Measurements from ENCODE around the gene PTOV1.

PTOV1 gene

GRCh38 chr19:49877020-49877878 lies 26.3 kb downstream of the PTOV1 start, which contains the start of the genes AKT1S1 and TBC1D17:
Gene AKT1S1, minus strand, starts transcription at chr19:49877355. Its CDS starts 4,060 bp downstream, at chr19:49873295.
Gene TBC1D17, plus strand, starts transcription at chr19:49877702. Its CDS starts 22 bp downstream, at chr19:49877724.
- peak; percentile 99 for DNase-seq

- peak; percentile 95 for DNase-seq
Observed at GRCh38 chr19:49877879-49878743, 27.2 kb downstream of the PTOV1 start.

DNA sequence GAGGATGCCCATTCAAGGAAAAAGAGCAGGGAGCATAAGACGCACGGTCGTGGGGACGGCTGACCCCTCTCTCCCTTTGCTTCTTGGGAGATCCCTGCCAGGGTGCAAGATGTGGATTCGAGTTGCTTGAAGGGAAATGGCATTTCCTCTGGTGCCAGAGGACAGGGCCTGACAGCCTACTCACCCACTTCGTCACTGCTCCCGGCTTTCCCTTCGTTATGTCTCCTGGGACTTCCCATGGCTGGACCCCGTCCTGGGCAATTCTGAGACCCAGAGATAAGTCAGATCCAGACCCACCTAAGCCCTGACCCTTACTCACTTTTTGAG lies 27.7 kb downstream of the PTOV1 start:
- DNase-seq, result no peak

DNA sequence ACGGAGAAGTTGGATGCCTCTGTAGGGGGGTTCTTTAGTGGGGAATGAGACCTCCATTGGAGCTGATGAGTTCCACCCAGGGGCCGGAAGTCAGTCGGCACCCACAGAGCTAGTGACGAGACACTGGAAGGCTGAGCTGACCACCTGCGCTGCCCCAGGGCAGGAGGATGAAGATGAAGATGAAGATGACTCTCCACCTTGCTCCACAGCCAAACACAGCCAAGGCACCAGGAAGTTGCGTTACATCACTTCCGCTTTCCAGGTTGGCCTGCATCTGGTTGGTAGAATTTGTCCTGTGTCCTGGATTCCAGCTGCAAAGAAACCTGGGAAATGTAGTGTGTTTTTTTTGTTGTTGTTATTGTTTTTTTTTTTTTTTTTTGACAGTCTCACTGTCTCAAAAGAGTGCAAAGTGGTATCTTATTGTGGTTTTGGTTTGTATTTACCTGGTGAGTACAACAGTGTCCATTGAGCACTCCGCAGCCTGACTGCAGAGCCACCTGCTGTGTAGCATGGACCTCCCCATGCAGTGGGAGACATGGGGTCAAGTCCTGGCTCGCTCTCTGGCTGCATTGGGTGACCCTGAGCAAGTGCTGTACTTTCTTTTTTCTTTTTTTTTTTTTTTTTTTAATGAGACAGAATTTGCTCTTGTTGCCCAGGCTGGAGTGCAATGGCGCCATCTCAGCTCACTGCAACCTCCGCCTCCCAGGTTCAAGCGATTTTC lies 28.4 kb downstream of the PTOV1 start:
- DNase-seq, result no peak

DNA sequence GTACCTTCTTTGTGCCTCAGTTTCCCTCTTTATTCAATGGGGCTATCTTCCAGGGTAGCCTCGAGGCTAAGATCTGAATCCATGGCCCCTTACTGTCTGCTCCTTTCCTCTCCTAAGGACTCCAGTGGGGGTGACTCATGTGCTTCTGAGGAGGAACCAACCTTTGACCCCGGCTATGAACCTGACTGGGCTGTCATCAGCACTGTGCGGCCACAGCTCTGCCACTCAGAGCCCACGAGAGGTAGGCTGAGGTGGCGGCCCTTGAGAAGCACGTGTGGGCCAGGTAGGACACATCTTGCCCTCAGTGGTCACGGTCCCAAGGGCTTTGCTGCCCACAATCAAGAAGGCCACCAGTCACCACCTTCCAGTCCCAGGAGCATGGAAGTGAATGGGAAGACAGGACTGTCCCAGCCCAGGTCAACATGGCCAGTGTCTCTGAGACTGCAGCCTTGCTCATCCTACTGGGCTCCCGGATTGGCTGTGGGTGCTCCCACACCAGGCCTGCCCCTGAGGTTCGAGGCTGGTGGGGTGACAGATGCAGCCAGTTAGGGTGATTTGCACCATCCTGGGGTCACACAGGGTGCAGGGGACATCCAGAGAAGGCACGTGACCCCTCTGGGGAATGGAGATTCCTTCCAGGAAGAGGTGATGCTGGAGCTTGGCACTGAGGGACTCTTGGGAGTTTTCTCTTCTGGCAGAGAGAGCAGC lies 29.4 kb downstream of the PTOV1 start:
- no peak for DNase-seq

GRCh38 chr19:49881186-49881585 lies 30.2 kb downstream of the PTOV1 start:
- no peak for DNase-seq

- no peak for DNase-seq
Observed at GRCh38 chr19:49881672-49882394, 30.9 kb downstream of the PTOV1 start.

DNA sequence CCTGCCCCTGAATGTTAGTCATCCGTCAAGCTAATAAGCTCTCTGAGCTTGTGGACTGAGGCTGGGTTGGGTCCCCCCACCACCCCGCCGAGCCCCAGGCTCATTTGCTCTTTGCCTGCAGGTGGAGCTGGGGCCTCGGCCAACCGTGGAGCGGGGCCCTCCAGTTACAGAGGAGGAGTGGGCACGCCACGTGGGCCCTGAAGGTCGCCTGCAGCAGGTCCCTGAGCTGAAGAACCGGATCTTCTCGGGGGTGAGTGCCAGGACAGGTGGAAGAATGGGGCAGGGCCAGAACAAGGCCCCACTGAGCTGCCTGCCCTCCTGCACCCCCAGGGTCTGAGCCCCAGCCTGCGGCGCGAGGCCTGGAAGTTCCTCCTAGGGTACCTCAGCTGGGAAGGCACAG lies 31.7 kb downstream of the PTOV1 start:
- no peak for DNase-seq

GRCh38 chr19:49883094-49883493 lies 32.1 kb downstream of the PTOV1 start:
- no peak for DNase-seq

- DNase-seq, result no peak
Observed at GRCh38 chr19:49884109-49884508, 33.1 kb downstream of the PTOV1 start.

DNA sequence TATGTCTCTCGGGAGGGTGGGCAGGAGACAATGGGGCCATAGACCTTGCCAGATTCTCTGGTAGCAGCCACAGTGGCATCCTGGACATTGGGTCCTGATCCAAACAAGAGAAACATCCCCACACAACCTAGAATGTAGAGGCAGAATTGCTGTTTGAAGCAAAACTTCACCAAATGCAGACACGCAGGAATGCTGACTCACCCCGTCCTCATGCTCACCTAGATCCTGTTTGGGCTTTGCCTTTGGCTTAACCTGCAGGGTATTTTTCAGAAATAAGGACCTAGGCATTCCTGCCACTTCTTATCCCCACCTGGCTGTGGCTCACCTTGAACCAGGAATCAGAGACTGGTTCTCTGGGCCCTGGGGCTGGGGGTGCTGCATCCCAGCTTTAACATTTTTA lies 33.8 kb downstream of the PTOV1 start:
- no peak for DNase-seq

DNA sequence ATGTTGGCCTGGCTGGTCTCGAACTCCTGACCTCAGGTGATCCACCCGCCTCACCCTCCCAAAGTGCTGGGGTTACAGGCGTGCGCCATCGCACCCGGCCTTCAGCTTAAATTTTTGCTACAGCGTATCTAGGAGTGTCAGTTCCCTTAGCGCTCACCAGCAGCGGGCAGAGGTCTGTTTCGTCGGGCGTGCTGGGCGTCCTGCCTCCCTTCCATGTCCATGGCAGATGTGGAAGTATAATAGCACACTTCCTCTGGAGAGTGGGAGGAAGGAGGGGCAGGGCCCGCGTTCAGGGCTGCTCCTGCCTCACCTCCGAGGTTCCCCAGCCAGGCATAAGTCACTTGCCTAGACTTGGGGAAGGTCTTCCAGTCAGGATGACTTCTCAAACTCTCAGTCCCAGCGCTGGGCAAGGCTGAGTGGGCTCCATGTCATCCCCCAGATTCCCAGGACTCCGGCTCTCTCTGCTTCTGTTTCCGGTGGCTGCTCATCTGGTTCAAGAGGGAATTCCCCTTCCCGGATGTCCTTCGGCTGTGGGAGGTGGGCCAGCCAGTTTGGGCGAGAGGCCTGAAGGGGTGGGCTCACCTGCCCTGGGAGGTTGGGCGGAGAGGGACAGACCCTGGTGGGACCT lies 36.2 kb downstream of the PTOV1 start:
- no peak for DNase-seq

DNA sequence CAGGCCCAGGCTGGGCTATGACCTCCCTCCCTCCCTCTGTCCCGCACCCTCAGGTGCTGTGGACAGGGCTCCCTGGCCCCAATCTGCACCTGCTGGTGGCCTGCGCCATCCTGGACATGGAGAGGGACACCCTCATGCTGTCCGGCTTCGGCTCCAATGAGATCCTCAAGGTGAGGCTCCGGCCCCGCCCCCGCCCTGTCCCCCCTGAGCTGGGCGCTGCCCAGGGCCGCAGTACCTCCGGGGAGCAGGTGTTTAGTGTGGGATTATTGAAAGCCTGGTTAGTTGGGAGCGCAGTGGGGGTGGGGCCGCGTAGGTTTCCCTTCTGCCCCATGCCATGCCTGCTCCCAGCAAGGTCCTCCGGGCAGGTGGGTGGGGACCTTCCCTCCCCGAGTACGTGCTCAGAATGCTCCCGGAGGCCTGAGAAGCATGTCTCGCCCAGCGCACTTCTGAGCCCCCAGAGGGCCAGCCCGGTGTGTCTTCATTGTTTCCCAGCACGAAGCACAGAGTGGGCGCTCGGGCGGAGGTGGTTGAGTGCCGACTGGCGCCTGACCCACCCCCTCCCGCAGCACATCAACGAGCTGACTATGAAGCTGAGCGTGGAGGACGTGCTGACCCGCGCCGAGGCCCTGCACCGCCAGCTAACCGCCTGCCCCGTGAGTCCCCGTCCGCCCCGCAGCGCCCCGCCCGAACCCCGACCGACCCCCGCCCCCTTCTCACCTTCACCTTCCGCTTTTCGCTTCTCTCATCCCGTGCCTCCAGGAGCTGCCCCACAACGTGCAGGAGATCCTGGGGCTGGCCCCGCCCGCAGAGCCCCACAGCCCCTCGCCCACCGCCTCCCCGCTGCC lies 36.9 kb downstream of the PTOV1 start:
- peak; percentile 33 for DNase-seq

DNA sequence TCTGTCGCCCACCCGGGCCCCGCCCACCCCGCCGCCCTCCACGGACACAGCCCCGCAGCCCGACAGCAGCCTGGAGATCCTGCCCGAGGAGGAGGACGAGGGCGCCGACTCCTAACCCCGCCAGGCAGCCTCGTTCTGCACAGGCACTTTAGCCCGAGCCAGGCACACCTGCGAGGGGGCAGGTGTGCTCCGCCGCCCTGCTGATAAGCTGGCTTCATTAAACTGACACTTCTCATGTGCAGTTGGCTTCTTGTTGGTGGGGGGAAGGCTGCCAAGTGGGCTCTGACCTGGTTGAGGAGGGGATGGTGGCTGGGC lies 37.5 kb downstream of the PTOV1 start:
- peak; percentile 82 for DNase-seq

GRCh38 chr19:49889038-49889686 lies 38.2 kb downstream of the PTOV1 start:
- DNase-seq, result no peak

GRCh38 chr19:49889687-49890348 lies 38.9 kb downstream of the PTOV1 start:
- DNase-seq, result no peak

- no peak for DNase-seq
Observed at GRCh38 chr19:49890349-49891311, 39.7 kb downstream of the PTOV1 start.

- DNase-seq, result no peak
Observed at GRCh38 chr19:49891393-49891792, 40.4 kb downstream of the PTOV1 start.

Data from DMS79 treated with DMSO at 0.1 percent for 48 hours (cell line).